ENCODE results near the gene APOBEC3G.
"Not testable (repeated sequence)": the region's sequence is repeated elsewhere in the genome, so short reads cannot be mapped to it uniquely, and the experiment has no call there.

APOBEC3G gene

GRCh38 chr22:39076155-39077025, 685 bp upstream of the APOBEC3G start:
- H3K27ac ChIP-seq (replicated peaks; ENCODE audit: low read length); H2BK120ac ChIP-seq (ENCODE audit: low read depth, low read length); H3K36me3 ChIP-seq (replicated peaks in 1 of 2; ENCODE audit: control insufficient read depth in 2 of 2, insufficient read depth in 2 of 2, low read length in 2 of 2); H3K4ac ChIP-seq (ENCODE audit: low read length); H3K9ac ChIP-seq (ENCODE audit: low read depth, low read length, poor library complexity); H4K91ac ChIP-seq (ENCODE audit: low read depth, low read length, poor library complexity); H3K9me3 ChIP-seq (replicated peaks in 1 of 2; ENCODE audit: control insufficient read depth in 2 of 2, insufficient read depth in 1 of 2, low read depth in 1 of 2, low read length in 2 of 2); H3K18ac ChIP-seq (ENCODE audit: low read length); H3K79me1 ChIP-seq (ENCODE audit: low read depth, low read length); H2BK15ac ChIP-seq (ENCODE audit: low read length); H4K8ac ChIP-seq (ENCODE audit: low read depth, low read length); H2AFZ ChIP-seq (ENCODE audit: low read length); H2BK12ac ChIP-seq (ENCODE audit: low read length); H3K27me3 ChIP-seq (ENCODE audit: control insufficient read depth in 3 of 3, insufficient read depth in 3 of 3, low read depth in 1 of 3, low read length in 3 of 3); H2BK5ac ChIP-seq (ENCODE audit: low read length); H3K4me1 ChIP-seq (ENCODE audit: control insufficient read depth in 2 of 2, insufficient read depth in 1 of 2, low read depth in 1 of 2, low read length in 2 of 2); H2AK5ac ChIP-seq (ENCODE audit: low read depth, low read length); H3K4me3 ChIP-seq (ENCODE audit: low read length in 2 of 2); DNase-seq (ENCODE audit: low spot score); H3K23ac ChIP-seq (ENCODE audit: low read depth, low read length, poor library complexity); H3K14ac ChIP-seq (ENCODE audit: low read length): not testable (repeated sequence)
- peak overlapping the region; percentile 18 for H3K4me2 ChIP-seq (ENCODE audit: insufficient read depth, low read length, poor library complexity, severe bottlenecking)
- WGBS, 2 donors (ENCODE audit: extremely low coverage in 2 of 2, insufficient read length in 2 of 2, insufficient replicate concordance in 1 of 2) = no CpG with 5 or more reads among the region's 24 CpGs

- not testable (repeated sequence) for H3K4me3 ChIP-seq (ENCODE audit: low read length in 2 of 2); H3K9me3 ChIP-seq (replicated peaks in 1 of 2; ENCODE audit: control insufficient read depth in 2 of 2, insufficient read depth in 1 of 2, low read depth in 1 of 2, low read length in 2 of 2); H3K9ac ChIP-seq (ENCODE audit: low read depth, low read length, poor library complexity); H2BK12ac ChIP-seq (ENCODE audit: low read length); H2BK120ac ChIP-seq (ENCODE audit: low read depth, low read length); H3K18ac ChIP-seq (ENCODE audit: low read length); H3K27me3 ChIP-seq (ENCODE audit: control insufficient read depth in 3 of 3, insufficient read depth in 3 of 3, low read depth in 1 of 3, low read length in 3 of 3); H2AK5ac ChIP-seq (ENCODE audit: low read depth, low read length); H2BK15ac ChIP-seq (ENCODE audit: low read length); H3K79me1 ChIP-seq (ENCODE audit: low read depth, low read length); H4K91ac ChIP-seq (ENCODE audit: low read depth, low read length, poor library complexity); H2BK5ac ChIP-seq (ENCODE audit: low read length); H3K27ac ChIP-seq (replicated peaks; ENCODE audit: low read length); DNase-seq (ENCODE audit: low spot score); H3K4ac ChIP-seq (ENCODE audit: low read length); H3K4me1 ChIP-seq (ENCODE audit: control insufficient read depth in 2 of 2, insufficient read depth in 1 of 2, low read depth in 1 of 2, low read length in 2 of 2); H3K23ac ChIP-seq (ENCODE audit: low read depth, low read length, poor library complexity); H2AFZ ChIP-seq (ENCODE audit: low read length); H4K8ac ChIP-seq (ENCODE audit: low read depth, low read length); H3K4me2 ChIP-seq (ENCODE audit: insufficient read depth, low read length, poor library complexity, severe bottlenecking); H3K36me3 ChIP-seq (replicated peaks in 1 of 2; ENCODE audit: control insufficient read depth in 2 of 2, insufficient read depth in 2 of 2, low read length in 2 of 2); H3K14ac ChIP-seq (ENCODE audit: low read length)
- WGBS, 2 donors (ENCODE audit: extremely low coverage in 2 of 2, insufficient read length in 2 of 2, insufficient replicate concordance in 1 of 2) = no CpG with 5 or more reads among the region's 12 CpGs
Observed at GRCh38 chr22:39077912-39078311, 837 bp downstream of the APOBEC3G start.

GRCh38 chr22:39078329-39078728, 1.3 kb downstream of the APOBEC3G start:
- H3K4me1 ChIP-seq (ENCODE audit: control insufficient read depth in 2 of 2, insufficient read depth in 1 of 2, low read depth in 1 of 2, low read length in 2 of 2) = peaks cover 0 to 4% of the 10 kb centered on the region in 2 donors
- no peak for DNase-seq (ENCODE audit: low spot score)
- no peak overlapping the region for H3K23ac ChIP-seq (ENCODE audit: low read depth, low read length, poor library complexity)
- no peak overlapping the region for H2BK5ac ChIP-seq (ENCODE audit: low read length)
- no peak overlapping the region for H4K8ac ChIP-seq (ENCODE audit: low read depth, low read length)
- H3K4me2 ChIP-seq (ENCODE audit: insufficient read depth, low read length, poor library complexity, severe bottlenecking) = no peak overlapping the region
- H3K36me3 ChIP-seq (replicated peaks in 1 of 2; ENCODE audit: control insufficient read depth in 2 of 2, insufficient read depth in 2 of 2, low read length in 2 of 2) = no peaks in the 10 kb centered on the region
- H3K4me3 ChIP-seq (ENCODE audit: low read length in 2 of 2) = no peak overlapping the region
- H3K79me1 ChIP-seq (ENCODE audit: low read depth, low read length) = peaks cover 2% of the 10 kb centered on the region
- H3K9me3 ChIP-seq (replicated peaks in 1 of 2; ENCODE audit: control insufficient read depth in 2 of 2, insufficient read depth in 1 of 2, low read depth in 1 of 2, low read length in 2 of 2) = no peaks in the 10 kb centered on the region
- H3K14ac ChIP-seq (ENCODE audit: low read length) = no peak overlapping the region
- H4K91ac ChIP-seq (ENCODE audit: low read depth, low read length, poor library complexity) = no peak overlapping the region
- no peak overlapping the region for H2BK120ac ChIP-seq (ENCODE audit: low read depth, low read length)
- peaks cover 0 to 4% (median 0%) of the 10 kb centered on the region in 3 experiments for H3K27me3 ChIP-seq (ENCODE audit: control insufficient read depth in 3 of 3, insufficient read depth in 3 of 3, low read depth in 1 of 3, low read length in 3 of 3)
- H3K9ac ChIP-seq (ENCODE audit: low read depth, low read length, poor library complexity) = no peak overlapping the region
- no peak overlapping the region for H3K4ac ChIP-seq (ENCODE audit: low read length)
- no peak overlapping the region for H2BK12ac ChIP-seq (ENCODE audit: low read length)
- H2AFZ ChIP-seq (ENCODE audit: low read length) = no peak overlapping the region
- H2AK5ac ChIP-seq (ENCODE audit: low read depth, low read length) = no peak overlapping the region
- no peak overlapping the region for H3K27ac ChIP-seq (replicated peaks; ENCODE audit: low read length)
- H2BK15ac ChIP-seq (ENCODE audit: low read length) = no peak overlapping the region
- no peak overlapping the region for H3K18ac ChIP-seq (ENCODE audit: low read length)
- no CpG with 5 or more reads among the region's 8 CpGs for WGBS, 2 donors (ENCODE audit: extremely low coverage in 2 of 2, insufficient read length in 2 of 2, insufficient replicate concordance in 1 of 2)

GRCh38 chr22:39079054-39079637, 2.1 kb downstream of the APOBEC3G start:
- not testable (repeated sequence) for H2BK5ac ChIP-seq (ENCODE audit: low read length); H2AFZ ChIP-seq (ENCODE audit: low read length); H3K9me3 ChIP-seq (replicated peaks in 1 of 2; ENCODE audit: control insufficient read depth in 2 of 2, insufficient read depth in 1 of 2, low read depth in 1 of 2, low read length in 2 of 2); H2BK15ac ChIP-seq (ENCODE audit: low read length); H3K9ac ChIP-seq (ENCODE audit: low read depth, low read length, poor library complexity); H3K18ac ChIP-seq (ENCODE audit: low read length); H3K36me3 ChIP-seq (replicated peaks in 1 of 2; ENCODE audit: control insufficient read depth in 2 of 2, insufficient read depth in 2 of 2, low read length in 2 of 2); H3K4ac ChIP-seq (ENCODE audit: low read length); H3K4me3 ChIP-seq (ENCODE audit: low read length in 2 of 2); H2BK12ac ChIP-seq (ENCODE audit: low read length); H3K27me3 ChIP-seq (ENCODE audit: control insufficient read depth in 3 of 3, insufficient read depth in 3 of 3, low read depth in 1 of 3, low read length in 3 of 3); H4K91ac ChIP-seq (ENCODE audit: low read depth, low read length, poor library complexity); H2BK120ac ChIP-seq (ENCODE audit: low read depth, low read length); DNase-seq (ENCODE audit: low spot score); H4K8ac ChIP-seq (ENCODE audit: low read depth, low read length); H2AK5ac ChIP-seq (ENCODE audit: low read depth, low read length); H3K4me1 ChIP-seq (ENCODE audit: control insufficient read depth in 2 of 2, insufficient read depth in 1 of 2, low read depth in 1 of 2, low read length in 2 of 2); H3K4me2 ChIP-seq (ENCODE audit: insufficient read depth, low read length, poor library complexity, severe bottlenecking); H3K27ac ChIP-seq (replicated peaks; ENCODE audit: low read length); H3K14ac ChIP-seq (ENCODE audit: low read length); H3K79me1 ChIP-seq (ENCODE audit: low read depth, low read length); H3K23ac ChIP-seq (ENCODE audit: low read depth, low read length, poor library complexity)
- no CpG with 5 or more reads among the region's 24 CpGs for WGBS, 2 donors (ENCODE audit: extremely low coverage in 2 of 2, insufficient read length in 2 of 2, insufficient replicate concordance in 1 of 2)
